Lung (tissue), 12 donors: ENCODE data around the gene GSPT1. TPM values are rescaled to one million over a fixed set of nuclear protein-coding genes. Genes with fewer than 3 reads are reported as not detected.

Experiments used
- ATAC-seq: fragments of 200-7000 bp; cut with Tn5 transposase; one replicate; pipeline ENCODE4 v1.9.1; 2020; ENCODE audit warnings: moderate number of reproducible peaks; ENCODE audit not compliant: insufficient read depth, low FRiP score
- DNase-seq, 3 donors: peaks; one replicate each; pipeline ENCODE4 v3.0.0-alpha.2; 2013 to 2017
- H3K27ac ChIP-seq, 2 donors: one replicate each; pipeline ENCODE4 v1.5.1; 2013; ENCODE audit warnings: mild to moderate bottlenecking in 2 of 2, moderate library complexity in 2 of 2, control low read depth in 1 of 2, inconsistent platforms in 1 of 2, low read depth in 1 of 2, low read length in 1 of 2
- H3K27me3 ChIP-seq, 3 donors: one replicate each; pipeline ENCODE4 v1.5.1; 2013; ENCODE audit warnings: low read length in 2 of 3; ENCODE audit not compliant: control insufficient read depth in 3 of 3, insufficient read depth in 3 of 3
- H3K36me3 ChIP-seq, 4 donors: one replicate each; pipeline ENCODE4 v1.5.1; 2013; ENCODE audit warnings: low read length in 4 of 4, mild to moderate bottlenecking in 1 of 4, moderate library complexity in 1 of 4; ENCODE audit not compliant: control insufficient read depth in 4 of 4, insufficient read depth in 4 of 4
- H3K4me1 ChIP-seq, 5 donors: one replicate each; pipeline ENCODE4 v1.5.1; 2013; ENCODE audit warnings: low read length in 5 of 5, mild to moderate bottlenecking in 2 of 5, moderate library complexity in 1 of 5; ENCODE audit not compliant: control insufficient read depth in 5 of 5, insufficient read depth in 5 of 5
- H3K4me3 ChIP-seq: one replicate; pipeline ENCODE4 v1.5.1; 2013; ENCODE audit warnings: mild to moderate bottlenecking, control low read depth, moderate library complexity
- H3K9ac ChIP-seq, 2 donors: one replicate each; pipeline ENCODE4 v1.5.1; 2013; ENCODE audit warnings: low read length in 2 of 2, control low read depth in 1 of 2; ENCODE audit not compliant: insufficient read depth in 1 of 2
- H3K9me3 ChIP-seq, 4 donors: one replicate each; pipeline ENCODE4 v1.5.1; 2013; ENCODE audit warnings: low read length in 3 of 4, mild to moderate bottlenecking in 1 of 4, moderate library complexity in 1 of 4; ENCODE audit not compliant: control insufficient read depth in 4 of 4, insufficient read depth in 3 of 4
- CTCF ChIP-seq: IDR thresholded peaks from 2 replicates; pipeline ENCODE4 v1.5.1; 2012; ENCODE audit warnings: mild to moderate bottlenecking; ENCODE audit errors: control extremely low read depth, extremely low read depth
- WGBS, 2 donors: extraction: QIAGEN DNeasy Blood & Tissue Kit; methylation state at CpG; one replicate each; pipeline ENCODE4 v1.1.7; 2013; 5-methylcytosine and 5-hydroxymethylcytosine counted together
- polyA plus RNA-seq, 2 donors: library from polyadenylated mRNA; stranded (reverse); fragments of 200-250 nt; gene quantifications; one replicate each; pipeline ENCODE4 v1.2.1, GENCODE V29; 2013
- total RNA-seq, 2 donors: library from RNA; depleted of rRNA in 1 of 2; stranded (reverse); fragments of >200 nt in 1 of 2; gene quantifications; one replicate each; pipeline ENCODE4 v1.2.1, GENCODE V29; 2014 to 2021
- donor health status: control.
- donor health status: control.
- donor health status: Bipolar disorder and iron deficiency.
- donor health status: healthy.
- donor health status: DM: yes; HTN: yes; CAD: no.

GSPT1 gene
- total and polyA plus RNA-seq, 4 donors: 27.2 to 116 (median 83.6) TPM

- 0 to 1% methylated on average over 46 to 79 of the region's 79 CpGs for WGBS, 2 donors
- Histone ChIP-seq H3K27ac (peak overlapping the region; percentile 93 to 96), H3K27me3 (no peaks in the 10 kb centered on the region), H3K4me3 (peak overlapping the region; percentile 97), H3K9ac (no peak overlapping the region), H3K9me3 (no peaks in the 10 kb centered on the region), H3K4me1 (peaks cover 0 to 36% (median 23%) of the 10 kb centered on the region in 5 donors), H3K36me3 (no peaks in the 10 kb centered on the region)
- TF ChIP-seq CTCF: no peak
- ATAC-seq (no peak), DNase-seq (peak in 1 of 3 donors; percentile 21)
Observed at GRCh38 chr16:11915114-11915643, 577 bp downstream of the GSPT1 start.

GRCh38 chr16:11914210-11915113, 1.3 kb downstream of the GSPT1 start:
- ATAC-seq (no peak), DNase-seq (peak; percentile 24 to 61 (median 56))
- peak overlapping the region; percentile 93 to 96 for H3K27ac ChIP-seq
- H3K4me1 ChIP-seq: peaks cover 0 to 36% (median 26%) of the 10 kb centered on the region in 5 donors
- WGBS, 2 donors: 1 to 2% methylated on average over 30 of the region's 30 CpGs
- H3K4me3 ChIP-seq: peak overlapping the region; percentile 97
- H3K27me3 ChIP-seq: no peaks in the 10 kb centered on the region
- no peaks in the 10 kb centered on the region for H3K9me3 ChIP-seq
- peak overlapping the region; percentile 27 to 65 for H3K9ac ChIP-seq
- H3K36me3 ChIP-seq: no peaks in the 10 kb centered on the region
- no peak for TF ChIP-seq CTCF

GRCh38 chr16:11913425-11914079, 2.2 kb downstream of the GSPT1 start:
- Histone ChIP-seq H3K27ac (no peak overlapping the region), H3K4me3 (peak overlapping the region; percentile 17), H3K36me3 (no peaks in the 10 kb centered on the region), H3K27me3 (no peaks in the 10 kb centered on the region), H3K9ac (peak overlapping the region in 1 of 2 donors; percentile 65), H3K9me3 (no peaks in the 10 kb centered on the region), H3K4me1 (peaks cover 0 to 36% (median 26%) of the 10 kb centered on the region in 5 donors)
- WGBS, 2 donors: 39 to 41% methylated on average over 12 of the region's 12 CpGs
- no peak for TF ChIP-seq CTCF
- ATAC-seq (no peak), DNase-seq (no peak)
